Transverse colon (tissue), 4 donors: ENCODE results near the gene PRKG1. TPM values are rescaled to one million over a fixed set of nuclear protein-coding genes. Genes with fewer than 3 reads are reported as not detected.

Experiments
- DNase-seq: peaks from one replicate; pipeline ENCODE4 v3.0.0-alpha.2; 2019
- H3K27ac ChIP-seq, 4 donors: fragments of 200-600 bp; sonication (generic); 2 replicates each; pipeline ENCODE4 v1.5.1; 2016 to 2018; ENCODE audit warnings: inconsistent platforms in 4 of 4
- H3K27me3 ChIP-seq: fragments of 200-600 bp; sonication (generic); 2 replicates; pipeline ENCODE4 v1.5.1; 2017; ENCODE audit warnings: inconsistent platforms
- H3K36me3 ChIP-seq, 4 donors: fragments of 200-600 bp; sonication (generic); 2 replicates each; pipeline ENCODE4 v1.5.1; 2017 to 2019; ENCODE audit warnings: inconsistent platforms in 4 of 4
- H3K4me1 ChIP-seq, 4 donors: fragments of 200-600 bp; sonication (generic); 2 replicates each; pipeline ENCODE4 v1.5.1; 2017 to 2020; ENCODE audit warnings: inconsistent platforms in 4 of 4
- H3K4me3 ChIP-seq, 4 donors: fragments of 200-600 bp; sonication (generic); 1 replicate in 1 of 4; 2 replicates in 3 of 4; pipeline versions ENCODE4 v1.5.1 to v1.6.1; 2017 to 2019; ENCODE audit warnings: inconsistent platforms in 4 of 4
- H3K9me3 ChIP-seq, 2 donors: fragments of 200-600 bp; sonication (generic); 2 replicates each; pipeline ENCODE4 v1.5.1; 2017 to 2019; ENCODE audit warnings: inconsistent platforms in 2 of 2
- CTCF ChIP-seq, 5 experiments: fragments of 200-600 bp in 3 of 5; fragments of 450-650 bp in 2 of 5; sonication (generic) in 3 of 5; IDR thresholded peaks; 1 replicate in 2 of 5; 2 replicates in 3 of 5; pipeline ENCODE4 v1.5.1; 2016 to 2017; ENCODE audit warnings: antibody characterized with exemption in 5 of 5, inconsistent platforms in 3 of 5, mild to moderate bottlenecking in 2 of 5, moderate library complexity in 1 of 5
- EP300 ChIP-seq: sonication (generic); formaldehyde crosslinking; IDR thresholded peaks from one replicate; pipeline ENCODE4 v1.6.1; 2017; ENCODE audit warnings: antibody characterized with exemption, low read depth
- POLR2A ChIP-seq: fragments of 450-650 bp; IDR thresholded peaks from one replicate; pipeline ENCODE4 v1.6.1; 2016; ENCODE audit warnings: antibody characterized with exemption, mild to moderate bottlenecking, moderate library complexity
- POLR2AphosphoS5 ChIP-seq, 3 donors: sonication (generic); formaldehyde crosslinking; IDR thresholded peaks; one replicate each; pipeline ENCODE4 v1.6.1; 2016; ENCODE audit warnings: antibody characterized with exemption in 3 of 3
- WGBS, 2 donors: methylation state at CpG; one replicate each; pipeline ENCODE4 v1.1.5; 2018; ENCODE audit warnings: low coverage in 1 of 2; 5-methylcytosine and 5-hydroxymethylcytosine counted together
- in situ Hi-C, 4 donors: fragments of 200-750 bp; cut with MboI; loops; one replicate each; pipeline versions ENCODE4 v1.15.0 to v1.15.1; 2017; ENCODE audit warnings: low sequenced_read_pairs in 3 of 4, low pct_ligation_motif_present in 1 of 4, low pct_unique_long_range_greater_than_20kb in 1 of 4
- intact Hi-C: fragments of 100-400 bp; cut with DNase I; formaldehyde crosslinking; loops from one replicate; pipeline ENCODE4 v1.15.1; 2023; ENCODE audit warnings: low total_unique reads
- total RNA-seq, 4 donors: library from RNA; depleted of rRNA; stranded (reverse); fragments of >200 nt; gene quantifications; one replicate each; pipeline ENCODE4 v1.1.0, GENCODE V29; 2016

Gene PRKG1
- total RNA-seq, 4 donors from 2014 or later, result 17.6 to 30.6 (median 26.9) TPM

GRCh38 chr10:52252307-52252706 is 1178.0 kb downstream of the PRKG1 start:
- TF ChIP-seq POLR2AphosphoS5 (IDR thresholded peaks at IDR 0.05), result no peak
- no peak for TF ChIP-seq POLR2A
- TF ChIP-seq EP300, result no peak
- no peak for TF ChIP-seq CTCF (IDR thresholded peaks at IDR 0.05)
- H3K9me3 ChIP-seq, result no peaks in the 10 kb centered on the region
- DNase-seq, result no peak
- H3K4me3 ChIP-seq, result no peak overlapping the region
- no peaks in the 10 kb centered on the region for H3K27me3 ChIP-seq
- 63 to 69% methylated on average over 3 of the region's 3 CpGs for WGBS, 2 donors
- in situ Hi-C loops (no loop called here), intact Hi-C loops (no loop called here)
- H3K4me1 ChIP-seq, result peaks cover 0 to 3% (median 0%) of the 10 kb centered on the region in 4 donors
- H3K27ac ChIP-seq, result no peak overlapping the region
- no peaks in the 10 kb centered on the region for H3K36me3 ChIP-seq

- Histone ChIP-seq H3K9me3 (no peaks in the 10 kb centered on the region), H3K4me1 (no peaks in the 10 kb centered on the region), H3K36me3 (no peaks in the 10 kb centered on the region), H3K27ac (no peak overlapping the region), H3K27me3 (no peaks in the 10 kb centered on the region), H3K4me3 (no peak overlapping the region)
- DNase-seq, result peak; percentile 9
- 67 to 69% methylated on average over 6 of the region's 6 CpGs for WGBS, 2 donors
- in situ Hi-C loops, result no loop called here
- intact Hi-C loops, result no loop called here
- TF ChIP-seq EP300 (no peak), POLR2A (no peak), CTCF (IDR thresholded peaks at IDR 0.05) (no peak), POLR2AphosphoS5 (IDR thresholded peaks at IDR 0.05) (no peak)
Observed at GRCh38 chr10:52256832-52257691, 1182.8 kb downstream of the PRKG1 start.

- 56 to 67% methylated on average over 1 of the region's 1 CpG for WGBS, 2 donors
- H3K27me3 ChIP-seq, result no peaks in the 10 kb centered on the region
- intact Hi-C loops, result no loop called here
Observed at GRCh38 chr10:52257692-52258075, 1183.4 kb downstream of the PRKG1 start.

More at GRCh38 chr10:52257692-52258075, 1183.4 kb downstream of the PRKG1 start:
- TF ChIP-seq POLR2AphosphoS5 (IDR thresholded peaks at IDR 0.05), result no peak
- no peak for TF ChIP-seq EP300
- TF ChIP-seq POLR2A, result no peak
- no peak for TF ChIP-seq CTCF (IDR thresholded peaks at IDR 0.05)
- H3K9me3 ChIP-seq, result no peaks in the 10 kb centered on the region
- no peak overlapping the region for H3K27ac ChIP-seq
- no peaks in the 10 kb centered on the region for H3K36me3 ChIP-seq
- no peak for DNase-seq
- H3K4me3 ChIP-seq, result no peak overlapping the region
- in situ Hi-C loops, result no loop called here
- no peaks in the 10 kb centered on the region for H3K4me1 ChIP-seq
